ENCODE data around the gene ZNF622. TPM values are rescaled to one million over a fixed set of nuclear protein-coding genes. Genes with fewer than 3 reads are reported as not detected.

Gene ZNF622
- total RNA-seq, 4 donors from 2014 or later, result 25.8 to 36.1 (median 30.0) TPM

DNA sequence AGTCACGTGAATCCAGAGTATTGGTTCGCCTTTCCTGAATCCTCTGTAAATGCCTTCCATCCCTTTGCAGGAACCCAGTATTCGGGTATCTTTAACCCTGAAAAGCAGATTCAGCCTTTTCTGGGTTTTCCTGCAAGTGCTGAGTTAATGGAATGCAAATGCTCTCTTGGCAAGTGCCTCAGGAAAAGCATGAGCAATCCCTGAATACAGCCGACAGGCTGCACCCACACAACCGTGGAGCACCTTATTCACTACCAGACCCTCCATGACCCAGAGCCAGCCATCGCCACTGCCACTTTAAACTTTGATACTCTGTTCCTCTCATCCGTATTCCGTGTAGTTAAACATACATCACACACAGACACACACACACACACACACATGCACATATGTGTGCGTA lies 54.4 kb downstream of the ZNF622 start:
- intact Hi-C loops (cut with DNase I; ENCODE audit: low total_unique reads), result no loop called here
- TF ChIP-seq POLR2A (IDR thresholded peaks at IDR 0.05), result no peak
- TF ChIP-seq, protein P1, sequence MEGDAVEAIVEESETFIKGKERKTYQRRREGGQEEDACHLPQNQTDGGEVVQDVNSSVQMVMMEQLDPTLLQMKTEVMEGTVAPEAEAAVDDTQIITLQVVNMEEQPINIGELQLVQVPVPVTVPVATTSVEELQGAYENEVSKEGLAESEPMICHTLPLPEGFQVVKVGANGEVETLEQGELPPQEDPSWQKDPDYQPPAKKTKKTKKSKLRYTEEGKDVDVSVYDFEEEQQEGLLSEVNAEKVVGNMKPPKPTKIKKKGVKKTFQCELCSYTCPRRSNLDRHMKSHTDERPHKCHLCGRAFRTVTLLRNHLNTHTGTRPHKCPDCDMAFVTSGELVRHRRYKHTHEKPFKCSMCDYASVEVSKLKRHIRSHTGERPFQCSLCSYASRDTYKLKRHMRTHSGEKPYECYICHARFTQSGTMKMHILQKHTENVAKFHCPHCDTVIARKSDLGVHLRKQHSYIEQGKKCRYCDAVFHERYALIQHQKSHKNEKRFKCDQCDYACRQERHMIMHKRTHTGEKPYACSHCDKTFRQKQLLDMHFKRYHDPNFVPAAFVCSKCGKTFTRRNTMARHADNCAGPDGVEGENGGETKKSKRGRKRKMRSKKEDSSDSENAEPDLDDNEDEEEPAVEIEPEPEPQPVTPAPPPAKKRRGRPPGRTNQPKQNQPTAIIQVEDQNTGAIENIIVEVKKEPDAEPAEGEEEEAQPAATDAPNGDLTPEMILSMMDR (IDR thresholded peaks at IDR 0.05), result no peak
- H3K4me3 ChIP-seq (ENCODE audit: low read depth, poor library complexity, severe bottlenecking), result no peak overlapping the region
- DNase-seq (ENCODE audit: low spot score in 2 of 2), result no peak
- WGBS, 2 donors, result 59 to 60% methylated on average over 9 of the region's 9 CpGs

GRCh38 chr5:16410338-16410737 lies 55.3 kb downstream of the ZNF622 start:
- TF ChIP-seq, protein P1 (IDR thresholded peaks at IDR 0.05), result no peak
- TF ChIP-seq POLR2A (IDR thresholded peaks at IDR 0.05), result no peak
- no peak overlapping the region for H3K4me3 ChIP-seq (ENCODE audit: low read depth, poor library complexity, severe bottlenecking)
- DNase-seq (ENCODE audit: low spot score in 2 of 2), result no peak
- 52 to 68% methylated on average over 2 of the region's 2 CpGs for WGBS, 2 donors
- intact Hi-C loops (cut with DNase I; ENCODE audit: low total_unique reads), result no loop called here

- no peak for DNase-seq (ENCODE audit: low spot score in 2 of 2)
- no peak overlapping the region for H3K4me3 ChIP-seq (ENCODE audit: low read depth, poor library complexity, severe bottlenecking)
- TF ChIP-seq, protein P1 (IDR thresholded peaks at IDR 0.05), result no peak
- no peak for TF ChIP-seq POLR2A (IDR thresholded peaks at IDR 0.05)
- WGBS, 2 donors, result 88 to 89% methylated on average over 1 of the region's 1 CpG
- intact Hi-C loops (cut with DNase I; ENCODE audit: low total_unique reads), result no loop called here
Observed at GRCh38 chr5:16406630-16407029, 59.0 kb downstream of the ZNF622 start.

GRCh38 chr5:16406023-16406422 lies 59.6 kb downstream of the ZNF622 start:
- no peak overlapping the region for H3K4me3 ChIP-seq (ENCODE audit: low read depth, poor library complexity, severe bottlenecking)
- TF ChIP-seq, protein P1 (IDR thresholded peaks at IDR 0.05), result no peak
- 82 to 87% methylated on average over 3 of the region's 3 CpGs for WGBS, 2 donors
- no peak for DNase-seq (ENCODE audit: low spot score in 2 of 2)
- intact Hi-C loops (cut with DNase I; ENCODE audit: low total_unique reads), result no loop called here

Other genes with a start within 250 kb of the ZNF622 start
- gene RETREG1, start 151.2 kb upstream of the ZNF622 start, total RNA-seq, result 10 to 100 TPM; 29.1 to 58.8 (median 43.3) TPM